Hepatocyte (in vitro differentiated cells): ENCODE measurements around the gene SLC44A3.

ENCODE experiments used
- CTCF ChIP-seq: fragments of 200-600 bp; sonication (generic); IDR thresholded peaks from 2 replicates; pipeline ENCODE4 v1.5.1; 2016; ENCODE audit warnings: antibody characterized with exemption, mild to moderate bottlenecking; ENCODE audit not compliant: poor library complexity
- EZH2 ChIP-seq: fragments of 200-600 bp; sonication (generic); IDR thresholded peaks from 2 replicates; pipeline ENCODE4 v1.6.1; 2016; ENCODE audit warnings: antibody characterized with exemption, mild to moderate bottlenecking, borderline replicate concordance

DNA sequence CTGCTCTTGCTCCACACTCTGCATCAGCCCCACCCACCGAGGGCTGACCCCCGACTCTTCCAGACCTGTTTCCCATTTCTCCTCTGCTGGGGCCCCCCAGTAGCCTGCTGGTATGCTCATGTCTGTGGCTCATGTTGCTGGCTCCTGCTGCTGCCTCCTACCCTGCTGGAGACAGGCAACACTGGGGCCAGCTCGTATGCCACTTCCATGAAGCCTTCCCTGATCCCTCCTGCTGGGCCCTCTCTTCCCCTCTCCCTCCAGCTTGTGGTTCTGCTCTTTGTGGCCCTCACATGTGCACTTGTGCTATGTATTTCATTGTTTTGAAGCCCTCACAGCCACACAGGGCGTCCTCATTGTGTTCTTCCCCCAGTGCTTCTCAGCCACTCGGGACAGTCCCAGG is 66.2 kb downstream of the SLC44A3 start:
- no peak for TF ChIP-seq CTCF
- no peak for TF ChIP-seq EZH2
